ENCODE data around the gene CHRNB4.

CHRNB4 gene

DNA sequence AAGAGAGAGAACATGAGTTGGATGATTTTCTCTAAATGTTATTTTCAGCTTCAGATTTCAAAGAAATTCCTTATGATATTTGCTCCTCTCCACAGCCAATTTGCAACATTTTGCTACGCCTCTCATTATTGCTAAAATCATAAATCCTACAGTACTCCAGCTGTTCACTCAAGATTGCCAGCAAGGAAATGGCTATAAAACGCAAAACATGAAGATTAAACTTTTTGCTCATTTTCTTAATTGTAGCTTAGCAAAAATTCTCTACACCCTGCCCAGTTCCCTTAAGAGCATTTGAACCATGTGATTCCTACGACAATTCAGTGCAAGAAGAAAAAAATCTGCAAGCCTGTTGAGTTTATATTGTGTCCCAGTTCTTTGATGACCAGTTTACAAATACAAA lies 27.0 kb downstream of the CHRNB4 start:
- TF ChIP-seq, protein P1, sequence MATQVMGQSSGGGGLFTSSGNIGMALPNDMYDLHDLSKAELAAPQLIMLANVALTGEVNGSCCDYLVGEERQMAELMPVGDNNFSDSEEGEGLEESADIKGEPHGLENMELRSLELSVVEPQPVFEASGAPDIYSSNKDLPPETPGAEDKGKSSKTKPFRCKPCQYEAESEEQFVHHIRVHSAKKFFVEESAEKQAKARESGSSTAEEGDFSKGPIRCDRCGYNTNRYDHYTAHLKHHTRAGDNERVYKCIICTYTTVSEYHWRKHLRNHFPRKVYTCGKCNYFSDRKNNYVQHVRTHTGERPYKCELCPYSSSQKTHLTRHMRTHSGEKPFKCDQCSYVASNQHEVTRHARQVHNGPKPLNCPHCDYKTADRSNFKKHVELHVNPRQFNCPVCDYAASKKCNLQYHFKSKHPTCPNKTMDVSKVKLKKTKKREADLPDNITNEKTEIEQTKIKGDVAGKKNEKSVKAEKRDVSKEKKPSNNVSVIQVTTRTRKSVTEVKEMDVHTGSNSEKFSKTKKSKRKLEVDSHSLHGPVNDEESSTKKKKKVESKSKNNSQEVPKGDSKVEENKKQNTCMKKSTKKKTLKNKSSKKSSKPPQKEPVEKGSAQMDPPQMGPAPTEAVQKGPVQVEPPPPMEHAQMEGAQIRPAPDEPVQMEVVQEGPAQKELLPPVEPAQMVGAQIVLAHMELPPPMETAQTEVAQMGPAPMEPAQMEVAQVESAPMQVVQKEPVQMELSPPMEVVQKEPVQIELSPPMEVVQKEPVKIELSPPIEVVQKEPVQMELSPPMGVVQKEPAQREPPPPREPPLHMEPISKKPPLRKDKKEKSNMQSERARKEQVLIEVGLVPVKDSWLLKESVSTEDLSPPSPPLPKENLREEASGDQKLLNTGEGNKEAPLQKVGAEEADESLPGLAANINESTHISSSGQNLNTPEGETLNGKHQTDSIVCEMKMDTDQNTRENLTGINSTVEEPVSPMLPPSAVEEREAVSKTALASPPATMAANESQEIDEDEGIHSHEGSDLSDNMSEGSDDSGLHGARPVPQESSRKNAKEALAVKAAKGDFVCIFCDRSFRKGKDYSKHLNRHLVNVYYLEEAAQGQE (IDR thresholded peaks at IDR 0.05; ENCODE audit: insufficient read depth in 1 of 2, low read depth in 2 of 2, low read length in 2 of 2): no peak
- TF ChIP-seq TAF1 (IDR thresholded peaks at IDR 0.05; ENCODE audit: borderline replicate concordance, insufficient read depth, low read length): no peak
- no peak for TF ChIP-seq FOXP2 (optimal IDR thresholded peaks at IDR 0.05; ENCODE audit: borderline replicate concordance, extremely low read depth, extremely low read length, insufficient read depth)
- no peak for TF ChIP-seq POLR2AphosphoS5 (IDR thresholded peaks at IDR 0.05; ENCODE audit: low read depth, low read length)
- TF ChIP-seq SIN3A (IDR thresholded peaks at IDR 0.05; ENCODE audit: borderline replicate concordance, insufficient read depth, low read length): no peak

DNA sequence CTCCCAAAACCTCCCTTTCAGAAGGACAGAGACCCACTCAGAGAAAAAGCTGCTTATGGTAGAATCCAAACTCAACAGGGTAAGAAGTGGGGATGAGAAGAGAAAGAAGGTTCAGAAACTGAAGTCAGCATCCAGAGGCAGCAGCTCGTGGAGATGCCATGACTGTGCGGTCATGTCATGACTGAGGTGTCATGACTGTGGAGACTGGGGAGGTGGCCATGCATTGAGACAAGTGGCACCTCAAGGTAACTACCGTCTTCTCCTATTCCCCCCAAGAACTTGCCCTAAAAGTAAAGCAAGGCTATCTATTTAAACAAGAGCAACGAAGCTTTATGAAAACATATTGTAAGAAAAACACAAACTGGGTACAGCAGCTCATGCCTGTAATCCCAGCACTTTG lies 35.3 kb downstream of the CHRNB4 start:
- no peak for TF ChIP-seq TAF1 (IDR thresholded peaks at IDR 0.05; ENCODE audit: borderline replicate concordance, insufficient read depth, low read length)
- no peak for TF ChIP-seq SIN3A (IDR thresholded peaks at IDR 0.05; ENCODE audit: borderline replicate concordance, insufficient read depth, low read length)
- no peak for TF ChIP-seq FOXP2 (optimal IDR thresholded peaks at IDR 0.05; ENCODE audit: borderline replicate concordance, extremely low read depth, extremely low read length, insufficient read depth)
- no peak for TF ChIP-seq POLR2AphosphoS5 (IDR thresholded peaks at IDR 0.05; ENCODE audit: low read depth, low read length)
- TF ChIP-seq, protein P1 (IDR thresholded peaks at IDR 0.05; ENCODE audit: insufficient read depth in 1 of 2, low read depth in 2 of 2, low read length in 2 of 2): no peak

DNA sequence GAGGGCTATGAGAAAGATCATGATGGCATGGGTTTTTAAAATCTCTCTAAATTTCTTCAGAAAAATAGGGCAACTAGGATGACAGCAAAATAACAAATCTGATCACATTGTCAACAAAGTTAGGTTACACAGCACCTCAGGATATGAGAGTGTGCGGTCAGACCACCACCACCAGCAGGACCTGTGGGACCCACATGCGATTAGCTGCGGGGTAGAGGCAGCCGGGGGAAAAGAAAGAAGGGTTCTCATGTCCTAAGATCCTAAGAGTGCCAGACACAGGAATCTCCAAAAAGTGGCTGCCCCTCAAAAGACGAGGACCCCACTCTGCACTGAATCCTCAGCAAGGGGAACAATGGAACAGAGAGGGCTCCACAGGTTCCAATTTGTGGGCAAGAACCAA lies 35.8 kb downstream of the CHRNB4 start:
- TF ChIP-seq, protein P1 (IDR thresholded peaks at IDR 0.05; ENCODE audit: insufficient read depth in 1 of 2, low read depth in 2 of 2, low read length in 2 of 2): no peak
- TF ChIP-seq POLR2AphosphoS5 (IDR thresholded peaks at IDR 0.05; ENCODE audit: low read depth, low read length) (no peak), FOXP2 (optimal IDR thresholded peaks at IDR 0.05; ENCODE audit: borderline replicate concordance, extremely low read depth, extremely low read length, insufficient read depth) (no peak), SIN3A (IDR thresholded peaks at IDR 0.05; ENCODE audit: borderline replicate concordance, insufficient read depth, low read length) (no peak)

DNA sequence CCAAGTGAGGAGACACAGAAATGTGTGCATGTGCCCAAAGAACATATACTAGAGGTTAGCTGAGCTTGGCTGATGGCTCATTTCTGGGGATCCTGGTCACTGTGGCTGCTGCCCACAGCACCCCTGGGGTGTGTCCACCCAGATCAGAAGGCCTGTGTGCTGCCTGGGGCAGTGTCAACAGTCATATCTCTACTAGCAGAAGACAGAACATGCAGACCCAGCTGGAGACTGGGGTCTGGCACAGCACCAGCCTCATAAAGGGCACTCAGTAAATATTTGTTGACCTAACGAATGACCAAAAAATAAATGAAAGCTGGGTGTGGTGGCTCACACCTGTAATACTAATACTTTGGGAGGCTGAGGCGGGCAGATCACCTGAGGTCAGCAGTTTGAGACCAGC lies 36.6 kb downstream of the CHRNB4 start:
- TF ChIP-seq SIN3A (IDR thresholded peaks at IDR 0.05; ENCODE audit: borderline replicate concordance, insufficient read depth, low read length) (no peak), FOXP2 (optimal IDR thresholded peaks at IDR 0.05; ENCODE audit: borderline replicate concordance, extremely low read depth, extremely low read length, insufficient read depth) (no peak), POLR2AphosphoS5 (IDR thresholded peaks at IDR 0.05; ENCODE audit: low read depth, low read length) (no peak), TAF1 (IDR thresholded peaks at IDR 0.05; ENCODE audit: borderline replicate concordance, insufficient read depth, low read length) (no peak)
- TF ChIP-seq, protein P1 (IDR thresholded peaks at IDR 0.05; ENCODE audit: insufficient read depth in 1 of 2, low read depth in 2 of 2, low read length in 2 of 2): no peak

DNA sequence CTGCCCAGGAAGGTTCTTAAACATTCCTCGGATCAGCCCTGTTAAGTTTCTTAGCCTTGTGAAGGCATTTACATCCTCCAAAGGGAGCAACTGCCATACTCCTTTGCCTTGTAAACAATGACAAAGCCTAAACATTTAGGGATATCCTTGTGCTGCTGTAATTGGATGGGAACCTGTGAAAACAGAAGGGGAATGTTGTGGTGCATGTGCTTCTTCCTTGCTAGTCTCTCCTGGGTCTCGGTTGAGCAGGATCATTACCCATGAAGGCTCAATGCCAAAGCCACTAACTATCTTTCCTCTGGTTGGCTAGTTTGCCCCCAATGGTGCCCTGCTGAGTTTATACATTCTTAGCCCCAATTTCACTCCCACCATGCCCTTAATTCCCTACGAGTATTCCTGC lies 37.5 kb downstream of the CHRNB4 start:
- TF ChIP-seq, protein P1 (IDR thresholded peaks at IDR 0.05; ENCODE audit: insufficient read depth in 1 of 2, low read depth in 2 of 2, low read length in 2 of 2): no peak
- TF ChIP-seq TAF1 (IDR thresholded peaks at IDR 0.05; ENCODE audit: borderline replicate concordance, insufficient read depth, low read length) (no peak), POLR2AphosphoS5 (IDR thresholded peaks at IDR 0.05; ENCODE audit: low read depth, low read length) (no peak), FOXP2 (optimal IDR thresholded peaks at IDR 0.05; ENCODE audit: borderline replicate concordance, extremely low read depth, extremely low read length, insufficient read depth) (no peak), SIN3A (IDR thresholded peaks at IDR 0.05; ENCODE audit: borderline replicate concordance, insufficient read depth, low read length) (no peak)

Measured in PFSK-1 (cell line).